Measurements from ENCODE around the gene STIP1. TPM values are rescaled to one million over a fixed set of nuclear protein-coding genes. Genes with fewer than 3 reads are reported as not detected.
A peak's percentile ranks its signal among the peaks of the same experiment; 100 is the strongest.

STIP1 gene
- total and polyA plus RNA-seq, 9 of the 15 experiments (the other 6 are each of a cell fraction or from before 2014, with no cell fraction given), result 58.1 to 465 (median 346) TPM

DNA sequence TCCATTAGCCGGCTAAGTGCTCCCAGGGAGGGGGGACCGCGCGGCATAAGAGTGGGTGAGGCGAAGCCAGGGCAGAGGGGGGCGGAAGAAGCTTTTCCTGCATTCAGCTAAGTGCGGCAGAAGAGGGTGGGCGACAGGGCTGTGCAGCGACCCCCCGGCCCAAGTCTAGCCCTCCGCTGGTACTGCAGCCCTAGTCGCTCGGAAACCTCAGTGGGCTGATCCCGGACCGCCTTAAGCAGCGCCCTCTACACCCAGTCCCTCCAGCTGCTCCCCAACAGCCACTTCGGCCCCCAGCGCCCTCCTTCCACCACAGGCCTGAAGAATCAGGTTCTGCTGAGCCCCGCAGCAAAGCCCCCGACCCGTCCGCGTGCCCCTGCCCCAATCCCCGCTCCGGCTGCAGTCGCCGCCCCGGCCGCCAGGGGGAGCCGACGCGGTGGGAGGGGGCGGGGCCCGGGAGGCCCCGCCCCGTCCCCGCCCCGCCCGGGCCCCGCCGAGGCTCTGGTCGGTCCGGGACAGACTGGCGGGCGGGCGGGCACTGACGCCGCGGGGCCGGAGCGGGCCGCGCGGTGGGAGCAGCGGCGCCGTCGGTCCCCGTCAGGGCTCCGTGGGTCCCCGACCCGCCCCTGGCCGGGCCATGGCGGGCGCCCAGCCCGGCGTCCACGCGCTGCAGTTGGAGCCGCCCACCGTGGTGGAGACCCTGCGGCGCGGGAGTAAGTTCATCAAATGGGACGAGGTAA, 65.2 kb downstream of the STIP1 start, which contains the start of gene PLCB3 (continued):
- TF ChIP-seq, protein P1, sequence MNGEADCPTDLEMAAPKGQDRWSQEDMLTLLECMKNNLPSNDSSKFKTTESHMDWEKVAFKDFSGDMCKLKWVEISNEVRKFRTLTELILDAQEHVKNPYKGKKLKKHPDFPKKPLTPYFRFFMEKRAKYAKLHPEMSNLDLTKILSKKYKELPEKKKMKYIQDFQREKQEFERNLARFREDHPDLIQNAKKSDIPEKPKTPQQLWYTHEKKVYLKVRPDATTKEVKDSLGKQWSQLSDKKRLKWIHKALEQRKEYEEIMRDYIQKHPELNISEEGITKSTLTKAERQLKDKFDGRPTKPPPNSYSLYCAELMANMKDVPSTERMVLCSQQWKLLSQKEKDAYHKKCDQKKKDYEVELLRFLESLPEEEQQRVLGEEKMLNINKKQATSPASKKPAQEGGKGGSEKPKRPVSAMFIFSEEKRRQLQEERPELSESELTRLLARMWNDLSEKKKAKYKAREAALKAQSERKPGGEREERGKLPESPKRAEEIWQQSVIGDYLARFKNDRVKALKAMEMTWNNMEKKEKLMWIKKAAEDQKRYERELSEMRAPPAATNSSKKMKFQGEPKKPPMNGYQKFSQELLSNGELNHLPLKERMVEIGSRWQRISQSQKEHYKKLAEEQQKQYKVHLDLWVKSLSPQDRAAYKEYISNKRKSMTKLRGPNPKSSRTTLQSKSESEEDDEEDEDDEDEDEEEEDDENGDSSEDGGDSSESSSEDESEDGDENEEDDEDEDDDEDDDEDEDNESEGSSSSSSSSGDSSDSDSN (IDR thresholded peaks at IDR 0.05; ENCODE audit: borderline replicate concordance in 1 of 2, low read depth in 2 of 2, low read length in 2 of 2), result 0 out of 4 replicates have a peak, but pooled peaks of 1 of the 2 experiments have one; percentile 29
- TF ChIP-seq RAD51 (IDR thresholded peaks at IDR 0.05; ENCODE audit: borderline replicate concordance, low read depth) (no peak), POLR2A (conservative IDR thresholded peaks at IDR 0.05) (peak; percentile 62), TAF1 (IDR thresholded peaks at IDR 0.05; ENCODE audit: control insufficient read depth, extremely low read depth, insufficient read depth, low read length, severe bottlenecking) (peak; percentile 78), RAD21 (CRISPR knock-in tag; conservative IDR thresholded peaks at IDR 0.05 in 1 of 2, IDR thresholded peaks at IDR 0.05 in 1 of 2) (peak; percentile 22 to 26; a peak in 3 of 4 replicates), RBFOX2 (IDR thresholded peaks at IDR 0.05; ENCODE audit: low read depth, low read length) (peak; percentile 67), CCNT2 (IDR thresholded peaks at IDR 0.05; ENCODE audit: borderline replicate concordance, extremely low read depth, insufficient read length, low read depth, low read length) (peak; percentile 66), SMC3 (conservative IDR thresholded peaks at IDR 0.05; ENCODE audit: insufficient read depth, low read depth, low read length) (no peak), EGR1 (conservative IDR thresholded peaks at IDR 0.05) (peak; percentile 42), ZKSCAN1 (IDR thresholded peaks at IDR 0.05; ENCODE audit: low read depth, low read length) (no peak), SUPT5H (IDR thresholded peaks at IDR 0.05) (peak; percentile 46; the same call in 1 of the 2 replicates), SMAD4 (CRISPR knock-in tag; conservative IDR thresholded peaks at IDR 0.05) (peak; percentile 59; the same call in 1 of the 2 replicates), EP400 (IDR thresholded peaks at IDR 0.05) (peak; percentile 64; the same call in 1 of the 2 replicates), GATAD2B (IDR thresholded peaks at IDR 0.05; ENCODE audit: borderline replicate concordance) (peak; percentile 87), TBP (optimal IDR thresholded peaks at IDR 0.05; ENCODE audit: low read depth, low read length) (peak; percentile 29), FOXM1 (IDR thresholded peaks at IDR 0.05; ENCODE audit: low read depth) (no peak), FOXM1 (CRISPR knock-in tag; IDR thresholded peaks at IDR 0.05; ENCODE audit: low read depth) (peak; percentile 71; the same call in 1 of the 2 replicates), HCFC1 (IDR thresholded peaks at IDR 0.05; ENCODE audit: low read depth, low read length) (0 out of 2 replicates have a peak, but pooled peaks have one; percentile 3), ZBTB7A (IDR thresholded peaks at IDR 0.05; ENCODE audit: borderline replicate concordance, control insufficient read depth, low read depth, low read length) (peak; percentile 97), LARP7 (IDR thresholded peaks at IDR 0.05) (no peak), NONO (IDR thresholded peaks at IDR 0.05; ENCODE audit: low read depth in 2 of 2, low read length in 1 of 2) (peak in 1 of 2 experiments; percentile 82; a peak in 1 of 4 replicates)
- TF ChIP-seq, protein P2, sequence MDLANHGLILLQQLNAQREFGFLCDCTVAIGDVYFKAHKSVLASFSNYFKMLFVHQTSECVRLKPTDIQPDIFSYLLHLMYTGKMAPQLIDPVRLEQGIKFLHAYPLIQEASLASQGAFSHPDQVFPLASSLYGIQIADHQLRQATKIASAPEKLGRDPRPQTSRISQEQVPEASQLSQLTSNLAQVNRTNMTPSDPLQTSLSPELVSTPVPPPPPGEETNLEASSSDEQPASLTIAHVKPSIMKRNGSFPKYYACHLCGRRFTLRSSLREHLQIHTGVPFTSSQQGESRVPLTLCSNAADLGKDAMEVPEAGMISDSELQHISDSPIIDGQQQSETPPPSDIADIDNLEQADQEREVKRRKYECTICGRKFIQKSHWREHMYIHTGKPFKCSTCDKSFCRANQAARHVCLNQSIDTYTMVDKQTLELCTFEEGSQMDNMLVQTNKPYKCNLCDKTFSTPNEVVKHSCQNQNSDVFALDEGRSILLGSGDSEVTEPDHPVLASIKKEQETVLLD (IDR thresholded peaks at IDR 0.05), result 0 out of 2 replicates have a peak, but pooled peaks have one; percentile 40
- TF ChIP-seq, protein P3, sequence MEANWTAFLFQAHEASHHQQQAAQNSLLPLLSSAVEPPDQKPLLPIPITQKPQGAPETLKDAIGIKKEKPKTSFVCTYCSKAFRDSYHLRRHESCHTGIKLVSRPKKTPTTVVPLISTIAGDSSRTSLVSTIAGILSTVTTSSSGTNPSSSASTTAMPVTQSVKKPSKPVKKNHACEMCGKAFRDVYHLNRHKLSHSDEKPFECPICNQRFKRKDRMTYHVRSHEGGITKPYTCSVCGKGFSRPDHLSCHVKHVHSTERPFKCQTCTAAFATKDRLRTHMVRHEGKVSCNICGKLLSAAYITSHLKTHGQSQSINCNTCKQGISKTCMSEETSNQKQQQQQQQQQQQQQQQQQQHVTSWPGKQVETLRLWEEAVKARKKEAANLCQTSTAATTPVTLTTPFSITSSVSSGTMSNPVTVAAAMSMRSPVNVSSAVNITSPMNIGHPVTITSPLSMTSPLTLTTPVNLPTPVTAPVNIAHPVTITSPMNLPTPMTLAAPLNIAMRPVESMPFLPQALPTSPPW (CRISPR knock-in tag; IDR thresholded peaks at IDR 0.05), result peak; percentile 77
